WTC11 (cell line): Measurements from ENCODE around the gene PLXDC2. TPM values are rescaled to one million over a fixed set of nuclear protein-coding genes. Genes with fewer than 3 reads are reported as not detected.

ENCODE experiments used
- ATAC-seq: fragments of 200-7000 bp; cut with Tn5 transposase; 2 replicates; pipeline ENCODE4 v1.10.0; 2021; ENCODE audit warnings: mild to moderate bottlenecking, moderate library complexity
- CTCF ChIA-PET: fragments of 300-600 bp; sonication (Branson Sonifier 250); formaldehyde crosslinking; loops from one replicate; lab custom pipeline; 2021; ENCODE audit warnings: antibody characterized with exemption; lab: Charles Lee
- POLR2A ChIA-PET: fragments of 350-600 bp; sonication (Branson Sonifier 250); formaldehyde crosslinking; loops from one replicate; lab custom pipeline; 2021; ENCODE audit warnings: antibody characterized with exemption; lab: Charles Lee
- DNase-seq: peaks from one replicate; pipeline ENCODE4 v3.0.0; 2021; ENCODE audit warnings: low spot score
- H3K27ac Mint-ChIP-seq: 2 replicates; pipeline ENCODE4 v1.8.0; 2021; ENCODE audit warnings: mixed read lengths
- H3K27me3 Mint-ChIP-seq: 2 replicates; pipeline ENCODE4 v1.8.0; 2021; ENCODE audit warnings: low read depth, mild to moderate bottlenecking, moderate library complexity, mixed read lengths
- H3K36me3 Mint-ChIP-seq: 2 replicates; pipeline ENCODE4 v1.8.0; 2021; ENCODE audit warnings: mixed read lengths
- H3K4me1 Mint-ChIP-seq: 2 replicates; pipeline ENCODE4 v1.8.0; 2022; ENCODE audit warnings: mixed read lengths
- H3K4me3 Mint-ChIP-seq: 2 replicates; pipeline ENCODE4 v1.8.0; 2021; ENCODE audit warnings: mild to moderate bottlenecking, moderate library complexity, mixed read lengths
- H3K9me3 Mint-ChIP-seq: 2 replicates; pipeline ENCODE4 v1.8.0; 2021; ENCODE audit warnings: mixed read lengths
- ATF2 ChIP-seq: sonication (generic); formaldehyde crosslinking; IDR thresholded peaks from 2 replicates; pipeline ENCODE4 v1.8.1; 2022; ENCODE audit warnings: low read depth, missing genetic modification reagents, borderline replicate concordance
- E2F1 ChIP-seq: sonication (generic); formaldehyde crosslinking; IDR thresholded peaks from 2 replicates; pipeline ENCODE4 v1.8.0; 2022; ENCODE audit warnings: mild to moderate bottlenecking, missing genetic modification reagents
- GTF2I ChIP-seq: fragments of 250-450 bp; sonication (Bioruptor Pico); conservative IDR thresholded peaks from 2 replicates; pipeline ENCODE4 v1.4.0; 2021; ENCODE audit warnings: mild to moderate bottlenecking
- HMGXB4 ChIP-seq: sonication (generic); formaldehyde crosslinking; IDR thresholded peaks from 2 replicates; pipeline ENCODE4 v1.8.1; 2023; ENCODE audit warnings: mild to moderate bottlenecking, moderate library complexity, missing genetic modification reagents
- IRF1 ChIP-seq: sonication (generic); formaldehyde crosslinking; IDR thresholded peaks from 2 replicates; pipeline ENCODE4 v1.8.0; 2023; ENCODE audit warnings: missing genetic modification reagents
- MAX ChIP-seq: sonication (generic); formaldehyde crosslinking; IDR thresholded peaks from 2 replicates; pipeline ENCODE4 v1.8.0; 2022; ENCODE audit warnings: mild to moderate bottlenecking, missing genetic modification reagents
- MLX ChIP-seq: sonication (generic); formaldehyde crosslinking; IDR thresholded peaks from 2 replicates; pipeline ENCODE4 v1.8.1; 2023; ENCODE audit warnings: mild to moderate bottlenecking, missing genetic modification reagents, moderate library complexity
- NFYB ChIP-seq: sonication (generic); formaldehyde crosslinking; conservative IDR thresholded peaks from 2 replicates; pipeline ENCODE4 v1.8.0; 2022; ENCODE audit warnings: low read depth, missing genetic modification reagents
- NR3C1 ChIP-seq: sonication (generic); formaldehyde crosslinking; conservative IDR thresholded peaks from 2 replicates; pipeline ENCODE4 v1.8.1; 2023; ENCODE audit warnings: low read depth, mild to moderate bottlenecking, missing genetic modification reagents
- STAT6 ChIP-seq: sonication (generic); formaldehyde crosslinking; conservative IDR thresholded peaks from 2 replicates; pipeline ENCODE4 v1.8.1; 2023; ENCODE audit warnings: mild to moderate bottlenecking, low read depth, missing genetic modification reagents, moderate library complexity
- TEAD4 ChIP-seq: sonication (generic); formaldehyde crosslinking; IDR thresholded peaks from 2 replicates; pipeline ENCODE4 v1.8.0; 2022; ENCODE audit warnings: mild to moderate bottlenecking, missing genetic modification reagents
- ZMAT4 ChIP-seq: fragments of 250-450 bp; sonication (Bioruptor Pico); IDR thresholded peaks from 2 replicates; pipeline ENCODE4 v1.9.0; 2021; ENCODE audit warnings: mild to moderate bottlenecking
- ZNF121 ChIP-seq: sonication (generic); formaldehyde crosslinking; IDR thresholded peaks from 2 replicates; pipeline ENCODE4 v1.8.0; 2023; ENCODE audit warnings: missing genetic modification reagents
- ZNF423 ChIP-seq: fragments of 250-450 bp; sonication (Bioruptor Pico); IDR thresholded peaks from 2 replicates; pipeline ENCODE4 v2.1.2; 2022; ENCODE audit warnings: mild to moderate bottlenecking, moderate library complexity
- ZNF425 ChIP-seq: fragments of 250-450 bp; sonication (Bioruptor Pico); conservative IDR thresholded peaks from 2 replicates; pipeline ENCODE4 v1.9.0; 2021; ENCODE audit warnings: mild to moderate bottlenecking
- ZSCAN18 ChIP-seq: fragments of 250-450 bp; sonication (Bioruptor Pico); IDR thresholded peaks from 2 replicates; pipeline ENCODE4 v2.1.2; 2022; ENCODE audit warnings: mild to moderate bottlenecking, moderate library complexity
- total RNA-seq: library from RNA; stranded (reverse); gene quantifications from 3 replicates; pipeline ENCODE4 v1.2.3, GENCODE V29; 2021

Gene PLXDC2
- total RNA-seq, 1 experiment from 2014 or later: 31.7 TPM

- no peak for TF ChIP-seq HMGXB4 (CRISPR knock-in tag)
- TF ChIP-seq GTF2I (CRISPR knock-in tag): no peak
- TF ChIP-seq IRF1 (CRISPR knock-in tag): no peak
- no peak for TF ChIP-seq ATF2 (CRISPR knock-in tag)
- no peak for TF ChIP-seq ZNF423 (CRISPR knock-in tag)
- TF ChIP-seq, all 79 proteins: peak for 0
Observed at GRCh38 chr10:19922236-19922963, 106.2 kb downstream of the PLXDC2 start (continued).

GRCh38 chr10:19925064-19925463 is 108.8 kb downstream of the PLXDC2 start:
- Mint-ChIP-seq H3K9me3 (no peaks in the 10 kb centered on the region), H3K27ac (no peak overlapping the region), H3K27me3 (no peaks in the 10 kb centered on the region), H3K4me3 (no peak overlapping the region), H3K36me3 (peaks cover 3% of the 10 kb centered on the region; the same call in 1 of the 2 replicates), H3K4me1 (peaks cover 39% of the 10 kb centered on the region)
- CTCF ChIA-PET: no interaction called here
- TF ChIP-seq ZMAT4: no peak
- POLR2A ChIA-PET: no interaction called here
- no peak for ATAC-seq
- no peak for DNase-seq

- TF ChIP-seq NFYB (CRISPR knock-in tag) (no peak), ZNF425 (CRISPR knock-in tag) (no peak), NR3C1 (CRISPR knock-in tag) (no peak), E2F1 (CRISPR knock-in tag) (no peak), STAT6 (no peak), ZSCAN18 (CRISPR knock-in tag) (no peak), TEAD4 (no peak), MAX (CRISPR knock-in tag) (no peak), ZNF121 (CRISPR knock-in tag) (no peak), MLX (no peak)
- Mint-ChIP-seq H3K4me1 (peaks cover 54% of the 10 kb centered on the region), H3K9me3 (no peaks in the 10 kb centered on the region), H3K27me3 (no peaks in the 10 kb centered on the region), H3K36me3 (peaks cover 6% of the 10 kb centered on the region; the same call in 1 of the 2 replicates), H3K4me3 (no peak overlapping the region), H3K27ac (no peak overlapping the region)
- ATAC-seq: no peak
- DNase-seq: no peak
- POLR2A ChIA-PET: no interaction called here
- CTCF ChIA-PET: interaction anchor here (0.7 kb wide), 1 partner anchor 37 kb away, joined by 4 read pairs; no protein-coding TSS in a partner anchor
Observed at GRCh38 chr10:19928936-19929335, 112.7 kb downstream of the PLXDC2 start.
